Ishikawa (cell line): ENCODE measurements around the gene CEP68.

Experiments
- CEBPB ChIP-seq: IDR thresholded peaks from 2 replicates; pipeline ENCODE4 v1.6.1; 2012
- EGR1 ChIP-seq: IDR thresholded peaks from 2 replicates; pipeline ENCODE4 v1.6.1; 2012
- EP300 ChIP-seq: IDR thresholded peaks from 2 replicates; pipeline ENCODE4 v1.6.1; 2012; ENCODE audit warnings: borderline replicate concordance
- FOXM1 ChIP-seq: IDR thresholded peaks from 2 replicates; pipeline ENCODE4 v1.6.1; 2012; ENCODE audit warnings: low read depth, borderline replicate concordance
- REST ChIP-seq: IDR thresholded peaks from 2 replicates; pipeline ENCODE4 v1.6.1; 2012; ENCODE audit warnings: low read depth, mild to moderate bottlenecking

- TF ChIP-seq EGR1, result no peak
- no peak for TF ChIP-seq EP300
- no peak for TF ChIP-seq FOXM1
- no peak for TF ChIP-seq CEBPB
- TF ChIP-seq REST, result no peak
Observed at GRCh38 chr2:65064728-65065552, 8.7 kb downstream of the CEP68 start.
